NCI-H2107 treated with DMSO at 0.1 percent for 48 hours (cell line): ENCODE data around the gene RAD51B.

Experiments
- DNase-seq: peaks from one replicate; lab custom pipeline; 2025; ENCODE audit not compliant: unreplicated experiment; lab: John Stamatoyannopoulos, UW

RAD51B gene

DNA sequence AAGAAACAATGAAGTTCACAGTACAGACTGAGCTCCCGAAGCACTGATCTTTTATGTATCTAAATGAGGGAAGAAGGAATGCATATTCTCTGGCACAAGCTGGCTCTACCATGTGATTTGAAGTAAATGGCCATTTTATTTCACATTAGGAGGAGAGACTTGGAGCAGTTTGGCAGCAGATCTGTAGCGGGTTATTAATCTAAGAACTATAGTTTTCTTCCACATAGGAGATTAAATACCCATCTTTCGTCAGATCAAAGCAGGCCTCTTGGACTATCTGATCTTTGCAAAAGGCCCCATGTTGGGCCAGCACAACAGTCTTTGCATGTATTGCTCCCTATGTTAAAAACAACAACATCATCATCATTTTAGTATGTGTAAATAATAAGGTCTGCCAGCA, 495.5 kb downstream of the RAD51B start:
- DNase-seq, result no peak

DNA sequence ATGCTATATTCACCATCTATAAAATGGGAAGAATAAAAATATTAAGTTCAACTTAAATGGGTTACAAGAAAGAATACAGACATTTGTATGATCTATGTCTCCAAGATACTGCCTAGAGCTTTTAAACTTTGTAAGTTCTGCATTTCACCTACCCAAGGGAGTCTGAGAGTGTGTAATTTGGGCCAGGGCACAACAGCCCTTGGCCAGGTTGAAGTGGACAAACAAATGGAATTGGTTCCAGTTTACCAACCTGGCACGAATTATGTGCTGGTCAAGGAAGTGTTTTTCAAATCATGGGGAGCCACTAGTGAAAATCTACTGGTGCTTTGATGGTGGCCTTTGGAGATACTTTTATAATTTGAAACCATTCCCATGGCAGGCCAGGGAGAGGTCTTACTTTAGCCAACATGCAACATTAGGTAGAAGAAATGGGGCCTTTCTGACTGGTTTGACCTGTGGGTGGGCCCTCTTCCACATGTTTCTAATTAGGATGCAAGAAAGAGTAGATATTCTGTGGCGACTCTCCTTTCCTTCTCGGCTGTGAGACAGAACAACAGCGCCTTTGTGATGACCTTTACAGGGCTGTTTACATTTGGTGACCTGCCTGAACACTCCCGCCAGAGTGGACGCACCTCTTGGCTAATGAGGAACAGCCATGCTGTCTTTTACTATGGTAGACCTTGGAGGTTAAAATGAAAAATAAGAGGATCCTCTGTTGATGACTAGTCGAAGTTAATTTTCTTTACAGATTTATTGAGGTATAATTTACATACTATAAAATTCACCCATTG, 496.7 kb downstream of the RAD51B start:
- DNase-seq, result no peak

DNA sequence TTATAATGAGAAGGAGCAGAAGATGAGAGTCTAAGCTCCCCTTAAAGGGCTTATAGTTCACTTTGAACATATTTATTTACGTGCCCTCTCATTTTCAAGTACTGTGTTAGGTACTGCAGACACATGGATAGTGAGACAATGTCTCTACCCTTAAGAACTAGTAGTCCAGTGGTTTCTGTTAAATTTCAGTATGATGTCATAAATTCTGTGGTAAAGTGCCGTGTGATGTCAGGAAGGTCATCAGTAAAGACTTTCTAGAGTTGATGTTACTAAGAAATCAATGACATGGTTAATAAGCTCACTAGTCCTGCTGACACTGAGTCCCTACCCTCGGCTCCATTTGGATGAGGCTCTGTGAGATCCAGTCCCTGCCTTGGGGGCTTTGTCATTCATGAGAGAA, 497.7 kb downstream of the RAD51B start:
- DNase-seq, result no peak

DNA sequence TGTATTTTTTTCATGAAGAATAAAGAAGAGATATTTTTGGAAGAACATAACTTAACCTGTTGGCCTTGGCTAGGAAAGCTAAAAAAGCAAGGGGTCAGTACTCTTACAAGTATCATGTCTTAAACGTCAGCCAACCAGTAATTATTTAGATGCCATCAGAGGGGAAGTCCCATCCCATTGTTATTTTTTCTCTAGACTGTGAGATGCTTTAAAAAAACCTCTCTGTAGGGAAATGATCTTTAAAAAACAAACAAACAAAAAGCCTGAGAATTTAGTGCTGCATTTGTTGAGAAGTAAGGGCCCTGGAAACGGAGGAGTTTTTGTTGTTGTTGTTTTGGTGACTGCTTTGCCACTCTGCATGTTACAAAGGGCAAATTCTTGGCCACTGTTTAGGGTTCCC, 499.2 kb downstream of the RAD51B start:
- DNase-seq, result no peak

DNA sequence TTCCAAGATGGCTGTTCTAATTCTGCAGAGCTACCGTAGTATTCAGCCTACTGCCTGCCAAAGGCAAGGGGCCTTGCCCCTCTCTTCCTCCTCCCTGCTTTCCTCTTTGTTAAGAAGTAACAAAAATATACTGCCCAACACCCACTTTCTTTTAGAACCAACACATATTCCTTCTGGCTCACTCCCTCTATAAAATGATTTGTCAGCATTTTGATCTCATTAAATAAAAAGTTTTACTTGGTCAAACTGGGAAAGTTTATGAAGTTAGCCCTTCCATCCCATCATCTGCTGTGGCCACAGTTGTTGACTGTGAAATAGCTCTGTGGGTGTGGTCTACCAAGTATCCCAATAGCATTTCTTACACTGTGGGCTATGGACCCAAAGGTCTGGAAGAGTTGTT, 500.9 kb downstream of the RAD51B start:
- no peak for DNase-seq

GRCh38 chr14:68322940-68323620, 503.5 kb downstream of the RAD51B start:
- no peak for DNase-seq

- no peak for DNase-seq
Measured at GRCh38 chr14:68325267-68325807, 505.8 kb downstream of the RAD51B start.

- DNase-seq, result no peak
Measured at GRCh38 chr14:68327231-68327630, 507.7 kb downstream of the RAD51B start.

DNA sequence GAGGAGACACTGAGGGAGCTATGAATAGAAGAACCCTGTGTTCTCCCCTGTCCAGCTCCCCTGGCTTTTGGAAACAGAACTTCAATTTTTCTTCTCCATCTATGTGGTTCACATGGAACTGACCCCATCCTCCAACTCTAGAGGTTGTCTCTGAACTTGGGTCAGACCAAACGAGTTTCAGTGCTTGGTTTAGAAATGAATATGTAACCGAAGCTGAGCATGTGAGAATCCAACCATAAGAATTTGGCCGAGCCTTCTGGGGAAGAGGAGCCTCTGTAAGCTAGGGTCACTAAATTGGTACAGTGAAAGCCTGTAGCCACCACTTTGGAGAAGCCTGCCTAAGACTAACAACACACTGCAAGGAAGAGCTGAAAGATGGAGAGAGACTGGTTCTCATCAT, 508.9 kb downstream of the RAD51B start:
- DNase-seq, result no peak

- no peak for DNase-seq
Measured at GRCh38 chr14:68331426-68331825, 511.8 kb downstream of the RAD51B start.

GRCh38 chr14:68331991-68332390, 512.4 kb downstream of the RAD51B start:
- DNase-seq, result no peak

- no peak for DNase-seq
Measured at GRCh38 chr14:68333262-68333661, 513.7 kb downstream of the RAD51B start.

DNA sequence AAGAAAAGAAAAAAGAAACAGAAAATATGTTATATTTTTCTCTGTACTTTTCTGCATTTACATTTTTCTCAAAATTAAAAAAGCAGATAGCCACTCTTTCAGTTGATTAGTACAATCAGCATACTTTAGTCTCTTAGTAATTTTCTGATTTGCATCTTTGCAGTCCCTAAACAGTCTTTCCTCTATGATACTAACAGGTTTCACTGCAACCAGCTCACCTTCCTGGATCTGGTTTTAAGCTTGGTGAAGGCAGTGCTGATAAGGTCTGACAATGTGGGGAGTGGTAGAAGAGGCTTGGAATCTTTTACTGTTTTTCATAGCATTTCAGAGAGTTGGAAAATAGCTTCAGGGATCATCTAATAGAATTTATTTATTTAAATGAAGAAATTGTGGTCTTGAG, 515.7 kb downstream of the RAD51B start:
- DNase-seq, result no peak

DNA sequence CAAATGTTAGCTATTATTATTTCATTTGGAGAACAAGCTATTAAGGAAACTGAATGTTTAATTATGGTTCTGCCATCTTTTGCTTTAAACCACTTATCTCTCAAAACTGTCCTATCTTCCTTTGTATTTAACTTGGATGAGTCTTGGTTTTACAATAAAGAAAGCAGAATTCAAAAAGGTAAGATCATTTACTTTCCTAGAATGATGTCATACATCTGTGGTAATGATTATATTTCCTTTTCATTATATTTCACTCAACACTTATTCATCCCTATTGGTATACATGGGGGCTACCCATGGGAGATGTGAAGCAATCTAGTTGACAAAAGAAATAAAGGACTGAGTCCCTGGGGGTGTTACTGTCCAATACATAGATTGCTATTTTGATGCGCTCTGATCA, 516.6 kb downstream of the RAD51B start:
- no peak for DNase-seq

DNA sequence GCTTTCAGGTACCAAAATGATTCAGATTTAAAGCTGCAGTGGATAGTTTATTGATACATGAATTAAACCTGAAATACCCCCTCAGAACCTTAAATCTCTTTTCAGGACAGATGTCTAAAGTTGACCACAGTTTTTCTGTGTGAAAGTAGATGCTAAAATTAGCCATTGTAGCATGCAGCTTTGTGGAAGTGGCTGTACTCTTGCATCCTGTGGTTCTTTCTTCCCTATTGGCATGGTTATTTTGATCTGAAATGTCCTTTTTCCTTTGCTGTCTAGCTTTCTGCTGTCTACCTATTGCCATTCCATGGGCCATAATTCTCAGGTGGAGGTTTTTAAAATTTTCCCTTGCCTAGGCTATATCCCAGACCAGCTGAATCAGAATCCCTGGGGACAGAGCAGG, 517.7 kb downstream of the RAD51B start:
- no peak for DNase-seq

- no peak for DNase-seq
Measured at GRCh38 chr14:68340262-68340661, 520.7 kb downstream of the RAD51B start.

DNA sequence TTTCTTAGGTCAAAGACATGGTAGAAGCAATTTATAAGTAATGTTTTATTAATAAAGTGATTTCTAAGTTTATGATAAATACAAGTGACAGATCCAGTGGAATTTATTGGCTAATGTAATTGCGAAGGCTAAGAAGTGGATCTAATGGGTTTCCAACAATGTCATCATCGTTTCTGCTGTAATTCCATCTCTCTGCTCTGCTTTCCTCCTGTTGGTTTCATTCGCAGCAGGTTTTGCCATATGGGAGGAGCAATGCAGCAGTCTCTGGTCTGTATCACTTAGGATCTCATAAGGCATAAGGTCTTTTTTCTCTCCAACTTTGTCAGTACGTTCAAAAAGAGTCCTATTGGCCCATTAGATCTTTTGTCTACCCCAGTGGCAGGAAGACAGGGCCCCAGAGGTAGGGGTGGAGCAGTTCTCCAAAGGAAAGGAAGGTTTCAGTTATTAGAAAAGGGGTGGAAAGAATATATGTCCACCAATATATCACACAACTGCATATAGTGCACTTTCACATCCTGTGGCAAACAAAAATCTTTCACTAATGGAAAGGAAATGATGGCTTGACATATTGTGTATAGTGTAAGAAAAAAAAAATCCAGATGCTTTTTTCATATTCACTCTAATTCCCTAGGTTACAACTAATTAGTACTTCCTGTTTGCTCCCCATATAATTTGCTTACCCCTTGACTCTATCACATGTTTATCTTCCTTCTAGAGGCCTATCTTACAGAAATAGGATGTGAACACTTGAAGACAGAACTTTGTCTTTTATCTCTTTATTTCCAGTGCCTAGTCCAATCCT, 522.0 kb downstream of the RAD51B start:
- no peak for DNase-seq

DNA sequence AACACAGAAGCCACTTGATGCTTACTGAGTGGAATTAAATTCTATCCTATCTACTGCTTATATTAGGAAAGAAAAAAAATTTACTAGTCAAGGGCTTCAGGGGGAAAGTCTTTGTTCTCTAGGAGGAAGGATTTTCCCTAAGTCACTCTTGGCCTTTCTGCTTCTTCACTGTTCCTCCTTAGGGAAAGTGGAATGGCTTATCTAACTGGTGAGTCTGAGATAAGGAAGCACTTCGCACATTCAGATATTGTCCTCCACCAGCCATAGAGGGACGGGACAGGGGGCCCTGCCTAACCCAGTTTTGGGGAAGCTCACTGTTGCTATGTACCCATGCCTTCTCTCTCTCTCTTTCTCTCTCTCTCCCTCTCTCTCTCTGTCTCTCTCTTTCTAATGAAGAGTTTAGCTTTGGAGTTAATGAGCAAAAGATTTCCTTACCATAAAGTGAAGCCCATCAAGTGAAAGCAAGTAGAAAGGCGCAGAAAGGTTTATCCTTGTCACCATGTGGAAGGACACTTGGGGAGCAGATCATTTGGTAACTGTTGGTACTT, 522.7 kb downstream of the RAD51B start:
- no peak for DNase-seq

DNA sequence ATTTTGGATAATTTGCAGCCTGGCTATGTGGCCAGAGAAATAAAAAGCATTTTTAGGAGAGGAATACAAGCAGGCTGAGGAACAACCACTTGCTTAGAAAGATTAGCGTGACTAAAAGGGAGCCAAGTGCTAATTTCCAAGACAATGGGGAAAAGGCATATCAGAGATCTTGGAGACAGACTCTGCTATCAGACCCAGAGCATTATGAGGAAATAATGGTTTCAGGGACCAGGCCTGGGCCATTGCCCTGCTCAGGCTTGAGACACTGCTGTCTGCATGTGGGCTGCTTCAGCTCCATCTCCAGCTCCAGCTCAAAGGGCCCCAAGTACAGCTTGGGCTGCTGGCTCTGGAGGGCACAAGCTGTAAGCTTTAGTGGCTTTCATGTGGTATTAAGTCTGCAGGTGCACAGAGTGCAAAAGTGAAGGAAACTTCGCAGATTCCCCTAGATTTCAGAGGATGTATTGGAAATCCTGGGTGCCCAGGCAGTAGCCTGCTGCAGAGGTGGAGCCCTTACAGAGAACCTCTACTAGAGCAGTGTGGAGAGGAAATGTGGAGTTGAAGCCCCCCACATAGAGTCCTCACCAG, 524.0 kb downstream of the RAD51B start:
- DNase-seq, result no peak

GRCh38 chr14:68345738-68346137, 526.2 kb downstream of the RAD51B start:
- DNase-seq, result no peak
